HG02970 (cell line): Measurements from ENCODE around the gene HHATL.

ENCODE experiments used
- ATAC-seq: cut with Tn5 transposase; IDR thresholded peaks from one replicate; pipeline ENCODE4 v1.9.1; 2021; ENCODE audit warnings: mild to moderate bottlenecking, moderate library complexity, moderate number of reproducible peaks; ENCODE audit not compliant: unreplicated experiment, low FRiP score

HHATL gene

DNA sequence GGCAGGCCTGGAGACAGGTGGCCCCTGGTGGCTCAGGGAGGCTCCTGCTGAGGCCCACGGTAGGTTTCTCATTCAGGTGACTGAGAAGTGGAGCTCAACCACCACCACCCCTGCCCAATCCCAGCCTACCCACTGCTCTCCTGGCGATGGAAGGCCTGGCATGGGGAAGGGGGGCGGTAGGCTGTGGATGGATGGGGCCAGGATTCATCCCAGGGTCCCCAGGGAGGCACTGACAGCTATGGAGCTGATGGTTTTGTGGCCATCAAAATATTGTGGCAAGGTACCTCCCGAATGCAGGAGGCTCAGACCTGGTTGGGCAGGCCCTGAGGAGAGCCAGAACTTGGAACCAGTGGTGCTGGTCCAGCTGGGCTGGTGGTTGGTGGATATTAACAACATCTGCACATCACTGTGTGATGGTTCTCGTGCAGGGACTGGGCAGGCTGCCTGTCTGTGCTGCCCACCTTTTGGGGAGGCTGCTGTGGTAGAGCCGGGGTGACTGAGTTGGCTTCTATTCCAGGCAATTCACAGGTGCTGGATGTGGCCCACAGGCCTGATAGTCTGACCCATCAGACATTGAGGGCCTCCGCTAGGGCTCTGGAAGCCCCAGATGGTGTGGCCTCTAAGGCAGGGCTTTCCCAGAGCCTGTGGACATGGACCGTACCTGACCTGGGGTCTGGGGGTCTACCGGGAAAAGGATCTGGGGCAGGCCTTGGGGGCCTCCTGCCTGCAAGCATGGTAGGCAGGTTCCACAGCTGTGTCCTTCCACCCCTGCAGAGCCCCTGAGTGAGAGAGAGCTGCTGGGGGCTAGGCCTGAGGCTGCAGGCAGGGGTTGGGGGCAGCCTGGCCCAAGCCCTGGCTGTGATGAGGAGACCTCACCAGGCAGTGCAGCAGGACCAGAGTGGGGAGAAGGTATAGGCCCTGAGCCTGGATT lies 45.7 kb downstream of the HHATL start:
- ATAC-seq, result no peak

DNA sequence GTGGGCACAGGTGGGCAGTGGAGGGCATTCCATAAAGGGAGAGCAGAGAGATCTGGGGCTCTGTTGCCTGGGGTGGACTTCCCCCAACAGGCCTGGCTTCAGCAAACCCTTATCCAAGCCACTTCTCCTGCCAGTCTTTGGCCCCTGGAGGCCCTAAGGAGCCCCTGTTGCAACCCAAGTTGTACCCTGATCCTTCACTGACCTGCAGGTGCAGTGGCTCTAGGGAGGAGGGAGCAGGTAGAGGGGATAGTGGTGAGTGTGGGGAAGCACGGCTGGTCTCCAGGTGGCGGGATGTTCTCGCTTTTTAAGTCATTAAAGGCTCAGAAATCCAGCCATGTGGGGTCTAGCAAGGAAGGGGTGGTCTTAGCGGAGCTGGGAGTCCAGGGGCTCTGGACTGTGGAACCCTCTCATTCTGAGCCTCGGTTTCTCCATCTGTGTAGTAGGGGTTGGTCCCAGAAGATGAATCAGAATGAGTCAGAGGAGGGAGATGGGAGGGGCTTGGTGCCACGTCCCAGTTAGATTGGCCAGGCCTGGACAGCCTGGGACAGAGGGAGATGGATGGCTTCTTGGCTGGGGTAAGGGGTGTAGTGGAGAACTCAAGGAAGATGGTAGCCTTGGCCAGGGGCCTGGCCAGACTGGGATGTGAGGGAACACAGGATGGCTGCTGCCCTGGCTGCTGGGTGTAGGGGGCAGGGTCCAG lies 46.5 kb downstream of the HHATL start:
- ATAC-seq, result no peak

DNA sequence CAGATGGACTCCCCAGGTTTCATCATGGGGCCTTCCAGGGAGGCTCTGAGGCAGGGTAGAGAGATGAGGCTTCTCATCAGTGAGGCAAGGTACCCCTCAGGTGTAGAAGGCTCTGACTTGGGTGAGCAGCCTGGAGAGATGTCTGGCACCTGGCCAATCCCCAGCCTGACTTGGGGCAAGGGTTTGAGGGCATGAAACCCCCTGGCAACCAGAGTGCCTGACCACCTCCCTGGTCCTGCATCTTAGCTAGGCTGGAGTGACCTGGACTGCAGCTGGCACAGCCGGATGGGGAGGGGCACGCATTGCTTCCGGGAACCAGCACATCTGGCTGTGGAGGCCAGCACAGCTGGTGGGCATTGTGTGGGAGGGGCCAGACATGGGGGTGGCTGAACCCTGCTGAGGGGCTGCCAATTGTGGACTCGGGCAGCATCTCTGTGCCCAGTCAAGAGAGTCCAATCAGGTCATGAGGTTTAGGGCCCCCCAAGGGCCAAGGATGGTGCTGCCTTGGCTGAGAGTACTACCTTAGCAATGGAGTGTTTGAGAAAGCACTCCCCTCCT lies 47.2 kb downstream of the HHATL start:
- ATAC-seq, result no peak

DNA sequence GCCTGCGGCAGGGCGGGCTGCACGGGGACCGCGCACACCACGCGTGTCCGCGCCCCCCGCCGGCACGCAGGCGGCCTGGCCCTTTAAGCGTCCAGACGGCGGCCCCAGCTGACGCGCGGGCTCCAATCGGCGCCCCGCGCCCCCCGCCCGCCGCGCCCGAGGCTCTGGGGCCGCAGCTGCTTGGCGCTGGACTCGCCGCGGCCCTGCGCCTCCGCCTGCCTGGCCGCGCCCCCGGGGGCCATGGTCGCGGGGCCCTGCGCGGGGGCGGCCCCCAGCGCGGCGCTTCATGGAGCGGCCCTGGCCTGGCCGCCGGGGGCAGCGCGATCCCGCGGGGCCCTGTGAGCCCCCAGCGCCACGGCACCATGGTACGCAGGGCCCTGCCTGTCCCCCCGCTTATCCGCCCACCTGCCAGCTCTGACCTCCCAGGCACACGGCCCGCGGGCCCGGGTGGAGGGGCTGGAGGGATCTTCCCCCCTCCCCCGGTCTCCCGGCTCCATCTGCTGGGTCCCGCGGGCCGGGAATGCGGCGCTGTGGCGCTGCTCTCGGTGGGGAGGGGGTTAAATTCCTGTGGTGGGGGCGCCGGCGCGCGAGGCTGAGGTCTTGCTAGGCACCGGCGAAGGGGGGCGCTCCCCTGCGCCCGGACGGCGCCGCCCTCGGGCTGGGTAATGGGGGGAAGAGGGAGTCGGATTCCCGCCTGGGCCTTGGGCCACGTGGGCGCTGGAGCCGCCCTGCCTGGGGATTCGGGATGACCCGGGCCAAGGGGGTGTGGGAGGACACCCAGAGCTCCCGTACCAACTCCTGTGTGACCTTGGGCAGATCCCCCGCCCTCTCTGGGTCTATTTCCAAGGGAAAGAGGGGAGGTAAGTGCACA lies 48.0 kb downstream of the HHATL start:
- ATAC-seq, result no peak

DNA sequence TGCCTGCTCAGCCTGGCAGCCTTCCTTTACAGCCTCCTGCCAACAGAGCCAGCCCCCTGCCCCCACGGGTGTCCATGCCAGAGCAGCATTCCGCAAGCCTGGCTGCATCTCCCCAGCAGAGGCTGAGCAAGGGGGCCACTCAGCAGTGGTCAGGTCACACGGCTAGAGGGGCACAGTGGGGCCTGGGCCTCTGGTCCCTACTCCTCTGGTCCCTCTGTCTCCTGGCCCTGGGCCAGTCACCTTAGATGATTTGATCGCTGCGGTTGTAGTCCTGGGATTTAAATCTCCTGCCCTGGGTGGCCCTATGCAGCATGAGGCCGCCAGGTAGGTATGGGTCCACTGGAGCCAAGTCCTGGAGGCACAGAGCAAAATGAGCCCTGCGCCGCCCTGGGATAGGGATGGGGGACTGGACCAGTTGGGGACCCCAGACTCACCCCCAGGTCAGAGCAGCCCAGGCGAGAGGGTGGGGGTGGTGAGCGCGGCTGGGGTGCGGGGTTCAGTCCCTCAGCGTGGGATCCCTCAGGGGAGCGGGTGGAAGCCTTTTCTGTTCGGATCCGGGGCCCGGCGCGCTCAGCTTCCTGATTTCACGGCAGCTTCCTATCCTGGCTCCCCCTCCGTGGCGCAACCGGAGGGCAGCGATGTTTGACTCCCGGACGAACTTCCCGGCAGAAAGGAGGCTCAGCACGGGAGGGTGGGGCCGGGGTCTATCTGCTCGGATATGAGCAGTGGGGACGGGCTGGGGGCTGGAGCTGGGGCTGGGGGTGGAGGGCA lies 48.9 kb downstream of the HHATL start, which contains the start of gene ZBTB47:
Gene ZBTB47, plus strand, starts transcription at position 138 of the 771 bp plus-strand sequence. CDS start 4,659 bp downstream, outside the sequence.
- ATAC-seq, result no peak

DNA sequence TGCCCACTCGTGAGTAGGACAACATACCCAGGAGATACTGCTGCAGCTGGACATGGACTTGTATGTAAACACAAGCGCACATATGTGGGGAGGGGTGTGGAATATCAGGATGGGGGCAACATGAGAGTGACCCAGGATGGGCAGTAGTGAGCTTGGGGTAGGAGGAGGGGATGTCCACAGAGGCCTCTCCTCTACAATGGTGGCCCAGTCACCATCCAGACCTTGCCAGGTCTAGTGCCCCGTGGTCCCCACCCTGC lies 49.4 kb downstream of the HHATL start:
- no peak for ATAC-seq

DNA sequence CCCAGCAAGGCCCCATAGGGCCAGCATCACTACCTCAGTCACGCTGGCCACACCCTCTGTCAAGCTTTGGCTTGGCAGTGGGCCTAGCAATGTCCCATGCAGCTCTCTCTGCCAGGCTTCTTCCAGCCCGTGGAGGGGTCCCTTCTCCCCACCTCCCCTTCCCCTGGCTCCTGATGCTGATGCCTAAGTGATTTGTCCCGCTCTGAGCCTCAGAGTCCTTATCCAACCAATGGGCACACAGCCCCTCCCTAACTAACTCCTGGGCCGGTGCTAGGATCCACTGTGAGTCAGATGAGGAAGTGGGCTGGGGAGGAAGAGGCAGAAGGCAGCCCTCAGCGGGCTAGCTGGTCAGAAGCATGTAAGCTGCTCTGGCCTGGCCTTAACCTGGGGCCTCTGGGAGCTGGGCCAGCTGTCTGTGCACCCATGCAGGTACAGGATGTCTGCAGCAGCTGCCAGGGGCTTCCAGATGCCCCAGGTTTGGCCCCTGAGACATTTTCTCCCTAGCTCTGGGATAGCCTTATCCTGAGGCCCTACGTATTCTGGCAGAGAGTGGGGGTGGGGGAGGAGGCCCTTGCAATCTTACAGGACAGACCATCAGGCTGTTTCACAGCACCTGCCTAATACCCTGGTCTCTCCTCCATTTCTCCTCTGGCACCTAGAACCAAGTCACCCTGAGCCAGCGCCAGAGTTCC lies 49.8 kb downstream of the HHATL start:
- no peak for ATAC-seq

DNA sequence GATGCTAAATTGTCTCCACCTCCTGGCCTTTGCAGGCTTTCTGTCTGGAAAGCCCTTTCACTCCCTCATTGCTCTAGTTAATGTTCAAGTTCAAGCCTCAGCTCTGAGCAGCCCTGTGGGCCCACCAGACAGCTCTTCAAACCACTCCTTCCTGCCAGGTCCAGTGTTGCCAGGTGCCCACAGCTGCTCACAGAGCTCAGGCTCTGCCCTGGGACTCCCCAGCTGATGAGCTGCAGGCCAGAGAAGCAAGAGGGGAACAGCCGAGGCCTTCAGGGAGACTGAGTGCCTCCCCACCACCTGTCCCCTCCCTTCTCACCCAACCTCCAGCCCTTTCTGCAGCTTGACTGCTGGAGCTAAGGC lies 50.4 kb downstream of the HHATL start:
- no peak for ATAC-seq

DNA sequence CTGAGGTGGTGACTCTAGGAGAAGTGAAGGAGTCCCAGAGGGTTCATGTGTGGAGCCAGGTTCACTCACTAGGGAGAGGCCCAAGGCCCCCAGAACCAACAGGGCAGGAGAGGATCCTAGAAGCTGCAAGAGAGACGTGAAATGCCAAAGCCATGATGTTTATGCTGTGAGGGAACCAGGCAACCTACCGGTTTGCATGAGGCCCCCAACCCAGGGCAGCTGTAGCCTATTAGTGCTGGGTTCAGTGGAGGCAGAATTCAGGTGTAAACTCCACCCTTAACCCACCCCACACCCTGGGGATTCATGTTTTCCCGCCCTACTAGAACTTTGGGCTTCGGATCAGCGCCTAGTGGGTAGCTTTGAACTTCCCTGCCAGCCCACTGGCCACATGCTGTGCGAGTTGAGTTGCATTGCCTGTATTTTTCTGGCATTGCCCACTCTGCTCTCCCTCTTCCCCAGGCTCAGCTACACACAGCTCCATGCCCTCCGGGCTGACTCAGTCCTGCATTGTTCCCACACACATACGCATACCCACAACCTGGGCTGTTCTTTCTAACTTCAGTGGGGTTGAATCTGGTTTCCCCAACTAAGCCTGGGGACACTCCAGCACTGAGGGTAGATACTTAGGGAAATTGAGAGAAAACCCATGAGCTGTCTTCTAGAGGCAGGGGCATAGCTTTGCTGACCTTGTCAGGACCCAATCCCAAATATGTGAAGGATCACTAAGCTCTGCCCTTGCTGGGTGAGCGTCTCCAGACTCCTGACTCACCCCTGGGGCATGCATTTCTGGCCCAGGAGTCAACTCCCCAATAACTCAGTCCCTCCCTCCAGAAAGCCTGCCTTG lies 51.1 kb downstream of the HHATL start:
- no peak for ATAC-seq

DNA sequence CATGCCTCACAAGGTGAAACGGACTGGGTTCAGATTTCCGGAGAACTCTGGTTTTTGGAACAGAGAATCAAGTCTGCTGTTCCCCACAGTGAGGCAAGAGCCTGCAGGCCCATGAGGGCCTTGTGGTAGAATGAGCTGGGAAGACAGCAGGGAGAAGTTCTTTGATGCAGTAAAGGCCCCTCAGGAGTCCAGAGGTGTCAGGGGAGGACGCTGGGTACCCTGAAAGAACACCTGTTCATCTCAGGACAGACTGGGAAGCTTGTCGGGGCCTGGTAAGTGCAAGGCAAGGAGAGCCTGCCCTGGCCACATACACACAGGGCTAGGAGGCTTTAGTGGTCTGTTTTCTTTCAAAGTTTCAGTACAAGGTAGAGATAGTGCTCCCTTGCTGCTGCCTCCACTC lies 52.8 kb downstream of the HHATL start:
- ATAC-seq, result no peak

DNA sequence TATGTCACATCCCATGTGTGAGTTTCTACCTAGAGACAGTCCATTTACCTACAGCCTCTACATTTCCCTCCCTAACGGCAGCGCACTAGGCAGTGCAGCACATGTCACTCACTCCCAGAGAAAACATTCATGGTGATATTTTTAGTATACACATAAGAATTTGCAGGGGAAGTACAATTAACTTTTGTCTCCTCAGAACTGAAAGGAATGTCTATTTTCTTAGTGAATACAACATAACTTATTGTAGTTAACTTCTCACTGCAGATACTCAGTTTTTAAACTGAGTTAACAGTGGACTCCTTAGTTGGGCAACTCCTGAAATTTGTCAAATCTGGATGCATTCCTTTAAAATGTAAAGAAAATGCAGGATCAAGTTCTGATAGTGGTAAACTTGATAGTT lies 53.6 kb downstream of the HHATL start:
- ATAC-seq, result no peak

DNA sequence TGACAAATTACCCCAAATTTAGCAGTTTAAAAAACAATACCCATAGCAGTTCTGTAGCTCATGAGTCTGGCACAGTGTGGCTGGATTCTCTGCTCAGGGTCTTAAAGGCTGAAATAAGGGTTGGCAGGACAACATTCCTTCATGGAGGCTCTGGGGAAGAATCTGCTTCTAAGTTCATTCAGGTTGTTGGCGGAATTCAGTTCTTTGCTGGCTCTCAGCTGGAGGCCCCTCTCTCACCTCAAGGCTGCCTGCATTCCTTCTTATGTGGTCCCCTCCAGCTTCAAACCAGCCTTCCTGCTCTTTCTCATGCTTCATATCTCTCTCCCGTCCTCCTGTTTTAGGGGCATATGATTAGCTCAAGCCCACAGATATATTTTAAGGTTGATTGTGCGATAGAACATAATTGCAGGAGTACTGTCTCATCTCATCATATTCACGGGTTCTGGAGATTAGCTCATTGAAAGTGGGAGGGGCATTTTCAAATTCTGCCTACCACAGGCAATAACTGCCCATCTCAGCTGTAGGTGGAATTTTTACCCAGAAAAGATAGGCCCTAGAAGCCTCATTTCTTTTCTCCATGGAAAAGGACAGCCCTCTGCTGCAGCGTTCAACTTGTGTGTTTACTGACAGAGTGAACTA lies 54.7 kb downstream of the HHATL start:
- no peak for ATAC-seq
